Activated CD8-positive, alpha-beta memory T cell treated with anti-CD3 and anti-CD28 coated beads for 1 hour (primary cell): ENCODE results near the gene IL16.
"Not testable (repeated sequence)": the region's sequence is repeated elsewhere in the genome, so short reads cannot be mapped to it uniquely, and the experiment has no call there.

Experiments used
- DNase-seq, 2 donors: peaks; one replicate each; pipeline ENCODE4 v3.0.0-alpha.2; 2020; ENCODE audit warnings: low read depth in 1 of 2; ENCODE audit errors: extremely low read depth in 1 of 2

Gene IL16

DNA sequence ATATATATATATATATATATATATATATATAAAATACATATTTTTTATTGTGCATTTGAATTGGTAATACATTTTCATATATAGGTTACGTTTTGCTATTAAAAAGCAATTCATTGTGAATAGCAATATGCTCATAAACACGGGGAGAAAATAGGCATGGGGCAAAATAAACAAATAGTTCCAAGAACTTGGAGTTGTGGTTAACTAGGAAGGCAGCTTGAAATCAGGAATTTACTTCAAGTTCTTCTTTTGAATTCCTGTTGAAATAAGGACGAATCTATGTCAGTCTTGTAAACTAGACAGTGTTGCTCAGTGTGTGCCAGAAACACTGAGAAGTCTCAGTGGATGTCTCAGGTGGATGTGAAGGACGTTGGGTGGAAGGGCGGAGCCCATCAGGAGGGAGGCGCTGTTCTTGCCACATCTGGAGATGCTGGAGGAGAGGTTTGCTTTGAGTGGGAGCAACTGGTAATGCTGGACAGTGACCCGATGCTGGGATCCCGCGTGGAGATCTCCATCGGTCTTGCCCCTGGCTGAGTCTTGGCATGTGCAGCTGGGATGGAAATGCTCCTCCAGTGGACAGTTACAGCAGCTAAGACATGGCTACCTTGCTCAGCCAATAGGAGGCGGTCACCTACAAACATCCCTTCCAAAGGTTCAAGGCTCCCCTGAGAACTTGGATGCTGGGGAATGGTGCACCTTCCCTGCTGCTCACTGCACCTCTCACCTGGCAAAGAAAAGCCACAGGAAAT is 2.5 kb downstream of the IL16 start:
- no peak for DNase-seq

DNA sequence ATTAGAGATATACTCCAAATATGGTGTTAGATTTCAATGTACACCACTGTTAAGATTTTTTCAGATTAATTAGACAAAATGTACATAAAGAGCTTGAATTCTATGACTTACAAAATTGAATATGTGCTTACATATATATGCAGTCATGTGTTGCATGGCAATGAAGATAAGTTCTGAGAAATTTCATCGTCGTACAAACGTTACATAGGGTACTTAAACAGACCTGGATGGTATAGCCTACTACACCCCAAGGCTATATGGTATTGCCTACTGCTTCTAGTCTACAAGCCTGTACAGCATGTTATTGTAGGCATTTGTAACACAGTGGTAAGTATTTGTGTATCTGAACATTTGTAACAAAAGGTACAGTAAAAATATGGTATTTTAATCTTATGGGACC is 9.3 kb downstream of the IL16 start:
- no peak for DNase-seq

DNA sequence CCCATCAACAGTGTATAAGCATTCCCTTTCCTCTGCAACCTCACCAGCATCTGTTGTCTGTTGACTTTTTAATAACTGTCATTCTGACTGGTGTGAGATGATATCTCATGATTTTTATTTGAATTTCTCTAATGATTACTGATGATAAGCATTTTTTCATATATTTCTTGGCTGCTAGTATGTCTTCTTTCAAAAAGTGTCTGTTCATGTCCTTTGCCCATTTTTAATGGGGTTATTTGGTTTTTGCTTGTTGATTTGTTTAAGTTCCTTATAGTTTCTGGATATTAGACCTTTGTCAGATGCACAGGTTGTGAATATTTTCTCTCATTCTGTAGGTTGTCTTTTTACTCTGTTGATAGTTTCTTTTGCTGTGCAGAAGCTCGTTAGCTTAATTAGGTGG is 11.3 kb downstream of the IL16 start:
- DNase-seq: not testable (repeated sequence)

DNA sequence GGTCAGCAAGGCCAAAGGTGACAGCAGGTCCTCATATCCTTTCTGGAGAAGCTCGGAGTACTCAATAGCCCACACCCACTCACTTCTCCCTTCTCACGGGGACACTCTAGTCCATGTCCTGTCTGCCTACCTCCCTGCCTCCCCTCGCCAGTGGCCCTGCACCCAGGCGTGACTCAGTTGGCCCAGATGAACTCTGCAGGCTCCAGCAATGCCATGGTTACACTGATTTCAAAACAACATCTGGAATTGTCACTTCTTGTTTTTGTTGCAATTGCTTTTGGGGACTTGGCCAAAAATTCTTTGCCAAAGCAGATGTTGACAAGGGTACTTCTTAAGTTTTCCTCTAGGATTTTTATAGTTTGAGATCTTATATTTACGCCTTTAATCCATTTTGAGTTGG is 13.0 kb downstream of the IL16 start:
- DNase-seq: no peak

DNA sequence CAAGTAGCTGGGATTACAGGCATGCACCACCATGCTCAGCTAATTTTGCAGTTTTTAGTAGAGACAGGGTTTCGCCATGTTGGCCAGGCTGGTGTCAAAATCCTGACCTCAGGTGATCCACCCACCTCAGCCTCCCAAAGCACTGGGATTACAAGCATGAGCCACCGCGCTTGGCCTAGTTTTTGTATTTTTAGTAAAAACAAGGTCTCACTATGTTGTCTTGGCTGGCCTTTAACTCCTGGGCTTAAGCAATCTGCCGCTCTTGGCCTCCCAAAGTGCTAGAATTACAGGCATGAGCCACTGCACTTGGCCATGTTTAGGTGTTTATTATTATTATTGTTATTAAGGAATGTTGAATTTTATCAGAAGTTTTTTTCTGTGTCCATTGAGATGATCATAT is 14.7 kb downstream of the IL16 start:
- DNase-seq: no peak

DNA sequence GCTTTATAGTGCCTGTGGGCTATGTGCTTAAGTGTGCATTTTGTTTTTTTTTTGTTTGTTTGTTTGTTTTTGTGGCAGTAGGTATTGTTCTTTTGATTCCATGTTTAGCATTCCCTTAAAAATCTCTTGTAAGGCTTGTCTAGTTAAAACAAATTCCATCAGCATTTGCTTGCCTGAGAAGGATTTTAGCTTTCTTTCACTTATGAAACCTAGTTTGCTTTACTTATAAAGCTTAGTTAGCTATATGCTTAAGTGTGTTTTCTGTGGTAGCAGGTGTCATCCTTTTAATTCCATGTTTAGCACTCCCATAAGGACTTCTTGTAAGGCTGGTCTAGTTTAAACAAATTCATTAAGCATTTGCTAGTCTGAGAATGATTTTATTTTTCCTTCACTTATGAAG is 17.3 kb downstream of the IL16 start:
- no peak for DNase-seq

DNA sequence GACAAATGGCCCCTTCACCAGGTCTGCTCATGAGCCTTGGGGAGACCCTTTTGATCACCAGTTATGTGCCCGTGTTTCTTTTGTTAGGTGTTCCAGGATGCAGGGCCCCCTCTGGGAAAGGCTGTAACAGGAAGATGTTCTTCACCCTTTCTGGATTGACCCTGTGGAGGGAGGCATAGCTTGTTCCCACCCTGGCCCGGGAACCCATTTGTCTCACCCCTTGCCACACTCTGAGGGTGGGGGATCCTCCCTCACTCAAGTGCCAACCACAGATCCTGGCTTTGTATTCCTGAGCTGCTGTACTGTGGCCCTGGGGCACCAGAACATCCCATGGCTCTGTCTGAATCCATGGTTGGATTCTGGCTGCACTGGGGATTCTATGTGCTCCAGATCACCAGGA is 18.9 kb downstream of the IL16 start:
- no peak for DNase-seq

DNA sequence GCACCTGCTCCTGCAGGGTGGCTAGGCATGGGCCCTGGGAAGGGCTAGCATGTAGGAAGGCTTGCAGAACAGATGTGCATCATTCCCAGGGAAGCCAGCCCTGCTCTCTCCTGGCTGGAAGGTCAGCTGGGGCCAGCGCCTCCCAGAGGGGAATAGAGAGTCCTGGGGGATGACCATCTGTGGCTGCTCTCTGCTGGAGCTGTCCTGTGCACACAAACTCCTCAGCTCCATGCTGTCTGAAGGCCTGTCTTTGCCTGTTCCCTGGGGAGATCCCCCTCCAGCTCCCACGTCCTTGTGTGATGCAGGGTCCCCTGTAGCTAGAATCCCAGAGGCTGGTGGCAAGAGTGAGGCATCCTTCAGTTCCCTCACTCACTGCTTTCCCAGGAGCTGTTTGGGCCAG is 19.3 kb downstream of the IL16 start:
- no peak for DNase-seq

DNA sequence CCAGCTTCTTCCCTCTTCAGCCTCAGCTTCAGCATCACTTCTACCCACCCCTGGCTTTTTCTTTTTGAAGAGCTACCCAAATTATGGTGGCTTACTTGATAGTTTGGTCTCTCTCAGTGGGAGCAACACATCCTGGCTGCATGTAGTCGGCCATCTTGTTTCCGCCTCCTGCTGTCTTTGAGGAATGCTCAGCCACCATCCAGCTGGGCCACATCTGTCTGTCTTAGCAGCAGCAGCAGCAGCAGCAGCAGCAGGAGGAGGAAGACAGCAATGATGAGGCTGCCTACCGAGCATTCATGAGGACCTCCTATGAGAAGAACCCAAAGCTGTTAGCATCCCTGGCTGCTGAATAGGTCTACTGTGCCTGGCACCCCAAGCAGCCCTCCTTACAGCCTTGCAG is 19.7 kb downstream of the IL16 start:
- DNase-seq: no peak

DNA sequence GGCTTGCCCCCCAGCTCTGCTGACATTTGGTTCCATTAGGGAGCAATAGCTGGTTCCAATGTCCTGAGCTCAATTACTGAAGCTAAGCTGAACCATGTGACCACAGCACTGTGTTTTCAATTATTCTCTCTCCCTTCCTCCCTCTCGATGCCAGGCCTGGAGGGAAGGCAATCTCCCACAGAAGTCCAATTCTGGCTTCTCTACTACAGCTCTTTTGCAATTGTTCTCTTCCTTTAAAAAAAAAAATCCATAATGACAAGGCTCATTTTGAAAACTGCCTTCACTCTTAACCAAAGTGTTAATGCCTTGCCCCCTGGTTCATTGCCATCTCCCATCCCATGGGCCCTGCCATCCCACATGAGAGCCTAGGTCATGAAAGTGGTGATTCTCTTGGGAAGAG is 24.8 kb downstream of the IL16 start:
- no peak for DNase-seq

DNA sequence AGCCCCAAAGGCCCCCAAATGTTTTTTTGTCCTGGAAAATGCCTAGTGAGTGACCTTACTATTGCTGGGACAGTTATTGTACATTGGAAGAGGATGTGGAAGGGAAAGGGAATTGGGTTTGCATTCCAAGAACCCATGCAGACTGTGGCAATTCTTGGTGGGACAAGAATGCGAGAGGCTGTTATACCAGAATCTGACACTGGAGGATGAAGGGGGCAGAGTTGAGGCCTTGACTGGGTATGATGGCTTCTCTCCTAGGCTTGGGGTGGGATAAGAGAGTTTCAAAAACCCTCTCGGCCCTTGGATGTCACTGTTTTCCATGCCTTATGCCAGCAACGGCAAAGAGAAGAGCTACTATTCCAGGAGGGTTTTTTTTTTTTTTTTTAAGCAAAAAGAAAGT is 25.3 kb downstream of the IL16 start:
- no peak for DNase-seq

DNA sequence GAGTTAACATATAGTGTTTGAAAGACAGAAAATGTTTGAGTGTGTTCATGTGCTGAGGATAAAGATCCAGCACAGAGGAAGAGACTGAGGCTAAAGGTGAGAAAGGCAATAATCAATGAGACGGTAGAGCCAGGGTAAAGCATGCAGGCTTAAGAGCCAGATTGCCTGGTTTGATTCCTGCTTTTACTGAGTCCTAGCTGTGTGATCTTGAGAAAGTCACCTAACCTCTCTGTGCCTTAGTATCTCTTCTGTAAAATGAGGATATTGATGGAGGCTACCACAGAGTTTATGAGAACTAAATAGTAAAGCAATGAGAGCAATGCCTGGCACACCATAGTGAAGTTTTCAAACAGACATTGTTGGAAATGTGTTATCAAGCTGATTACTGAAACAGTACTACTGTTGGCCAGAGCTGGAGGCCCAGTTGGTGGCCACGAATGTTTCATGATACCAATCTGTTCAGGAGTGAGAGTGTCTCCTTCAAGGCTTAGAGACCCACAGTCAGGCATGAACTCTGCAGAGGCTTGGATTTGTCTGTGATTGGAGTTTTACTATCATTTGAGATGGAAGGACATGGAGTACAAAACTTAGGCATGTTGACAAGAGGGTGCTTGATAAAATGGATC is 26.8 kb downstream of the IL16 start:
- no peak for DNase-seq

DNA sequence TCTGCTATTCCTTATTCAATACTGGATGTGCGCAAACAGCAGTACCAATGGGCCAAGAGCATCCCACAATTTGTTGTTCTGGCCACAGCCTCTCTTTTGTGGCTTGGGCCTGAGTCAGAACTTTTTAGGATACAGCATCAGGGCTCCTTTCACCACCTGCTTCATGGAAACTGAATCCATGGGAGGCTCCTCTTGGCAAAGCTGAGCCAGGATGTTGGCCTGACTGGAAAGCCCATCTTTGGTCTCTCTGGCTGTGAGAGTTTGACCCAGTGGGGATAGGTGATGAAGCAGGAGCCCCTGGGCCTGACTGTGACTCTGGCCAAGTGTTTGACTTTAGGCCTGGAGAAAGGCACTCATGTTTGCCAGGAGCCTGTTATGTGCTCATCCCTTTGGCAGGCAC is 27.6 kb downstream of the IL16 start:
- DNase-seq: no peak

DNA sequence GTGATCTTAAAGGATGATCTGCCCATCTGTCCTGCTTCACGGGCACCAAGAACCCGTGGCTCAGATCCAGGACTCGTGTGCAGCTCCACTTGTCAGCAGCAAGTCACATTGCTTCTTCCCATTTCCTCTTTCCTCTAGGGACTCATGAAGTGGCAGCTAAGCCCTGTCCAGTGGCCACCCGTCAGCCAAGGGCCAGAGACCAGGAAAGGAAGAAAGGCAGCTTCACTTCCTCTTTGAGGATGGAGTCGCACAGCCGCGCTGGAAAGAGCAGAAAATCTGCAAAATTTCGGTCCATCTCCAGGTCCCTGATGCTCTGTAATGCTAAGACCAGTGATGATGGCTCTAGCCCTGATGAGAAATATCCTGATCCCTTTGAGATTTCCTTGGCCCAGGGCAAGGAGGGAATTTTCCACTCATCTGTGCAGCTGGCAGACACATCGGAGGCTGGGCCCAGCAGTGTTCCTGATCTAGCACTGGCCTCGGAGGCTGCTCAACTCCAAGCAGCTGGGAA is 28.5 kb downstream of the IL16 start:
- no peak for DNase-seq

DNA sequence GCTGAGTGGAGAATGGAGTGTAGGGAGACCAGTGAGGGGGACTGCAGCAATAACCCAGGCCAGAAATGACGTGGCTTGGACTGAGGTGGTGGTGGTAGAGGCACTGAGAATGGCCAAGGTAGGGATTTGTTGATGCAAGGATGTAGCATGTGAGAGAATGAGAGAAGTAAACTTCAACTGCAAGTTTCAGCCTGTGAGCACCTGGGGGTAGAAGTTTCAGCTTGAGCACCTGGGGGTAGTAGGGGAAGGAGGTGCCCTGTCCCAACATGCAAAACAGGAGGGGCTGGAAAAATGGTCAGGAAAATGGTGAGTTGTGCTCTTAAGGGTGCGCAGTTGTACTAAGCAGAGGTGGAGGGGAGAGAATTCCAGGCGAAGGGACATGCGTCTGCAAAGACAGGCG is 31.0 kb downstream of the IL16 start:
- DNase-seq: no peak

DNA sequence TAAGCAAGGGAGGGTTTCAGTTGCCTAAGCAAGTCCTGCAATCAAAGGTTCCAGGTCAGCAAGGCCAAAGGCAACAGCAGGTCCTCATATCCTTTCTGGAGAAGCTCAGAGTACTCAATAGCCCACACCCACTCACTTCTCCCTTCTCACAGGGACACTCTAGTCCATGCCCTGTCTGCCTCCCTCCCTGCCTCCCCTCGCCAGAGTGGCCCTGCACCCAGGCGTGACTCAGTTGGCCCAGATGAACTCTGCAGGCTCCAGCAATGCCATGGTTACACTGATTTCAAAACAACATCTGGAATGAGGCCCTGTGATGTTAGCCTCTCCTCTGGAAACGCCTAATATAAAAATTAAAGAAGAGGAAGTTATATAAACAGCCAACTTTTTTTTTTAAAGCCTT is 32.9 kb downstream of the IL16 start:
- DNase-seq: no peak

DNA sequence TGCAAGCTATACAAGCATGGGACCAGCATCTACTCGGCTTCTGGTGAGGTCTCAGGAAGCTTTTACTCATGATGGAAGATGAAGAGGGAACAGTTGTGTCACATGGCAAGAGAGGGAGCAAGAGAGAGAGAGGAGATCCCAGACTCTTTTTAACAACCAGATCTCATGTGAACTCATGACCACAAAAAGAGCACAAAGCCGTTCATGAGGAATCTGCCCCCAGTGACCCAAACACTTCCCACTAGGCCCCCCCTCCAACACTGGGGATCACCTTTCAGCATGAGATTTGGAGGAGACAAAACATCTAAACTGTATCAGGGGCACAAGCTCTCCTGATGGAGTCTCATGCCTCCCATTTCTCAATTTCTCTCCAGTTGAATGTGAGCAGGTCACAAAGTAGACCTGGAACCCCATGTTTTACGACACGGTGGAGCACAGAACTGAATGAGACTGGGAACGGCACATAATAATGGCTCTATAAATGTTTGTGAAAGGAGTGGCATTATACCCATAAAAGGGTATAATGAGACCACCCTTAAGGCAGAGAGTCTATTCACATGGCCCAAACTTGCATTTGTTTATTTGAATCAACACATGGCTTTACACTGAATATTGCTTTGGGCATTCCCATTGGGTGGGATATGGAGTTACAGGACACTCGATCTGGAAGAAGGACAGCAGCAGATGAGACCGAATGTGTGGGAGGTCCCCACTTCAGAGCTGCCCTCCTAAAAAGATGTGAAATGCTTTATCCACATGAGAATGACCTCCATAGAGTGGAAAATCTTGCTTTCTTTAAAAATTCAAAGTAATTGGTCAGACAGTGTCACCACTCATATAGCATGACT is 38.8 kb downstream of the IL16 start:
- DNase-seq: no peak

DNA sequence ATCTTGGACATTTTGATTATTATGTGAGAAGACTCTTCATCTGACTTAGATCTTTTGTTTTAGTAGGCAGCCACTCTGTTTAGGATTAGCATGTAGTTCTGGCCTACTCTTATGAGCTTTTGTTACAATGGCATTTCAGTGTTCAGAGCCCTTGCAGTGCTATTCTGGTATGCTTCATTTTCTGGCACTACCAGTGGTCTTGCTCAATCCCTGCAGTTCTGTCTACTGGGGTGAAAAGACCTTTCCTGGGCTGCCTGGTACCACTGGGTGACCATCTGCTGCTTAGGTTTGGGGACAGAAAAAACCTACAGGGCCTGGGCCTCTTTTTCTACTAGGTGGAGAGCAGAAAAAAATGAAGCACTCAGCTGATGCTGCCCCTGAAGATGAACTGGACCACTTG is 42.5 kb downstream of the IL16 start:
- no peak for DNase-seq

DNA sequence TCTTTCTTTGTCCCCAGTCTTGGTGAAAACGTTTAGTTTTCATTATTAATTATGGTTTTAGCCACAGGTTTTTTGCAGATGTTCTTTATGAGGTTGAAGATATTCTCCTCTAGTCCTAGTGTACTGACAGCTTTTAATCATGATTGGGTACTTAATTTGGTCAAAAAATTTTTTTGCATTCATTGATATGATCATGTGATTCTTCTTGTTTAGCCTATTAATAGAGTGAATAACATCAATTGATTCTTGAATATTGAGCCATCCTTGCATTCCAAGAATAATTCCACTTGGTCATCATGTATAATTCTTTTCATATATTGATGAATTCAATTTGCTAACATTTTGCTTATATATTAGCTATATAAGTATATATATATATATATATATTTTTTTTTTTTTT is 46.1 kb downstream of the IL16 start:
- DNase-seq: no peak

DNA sequence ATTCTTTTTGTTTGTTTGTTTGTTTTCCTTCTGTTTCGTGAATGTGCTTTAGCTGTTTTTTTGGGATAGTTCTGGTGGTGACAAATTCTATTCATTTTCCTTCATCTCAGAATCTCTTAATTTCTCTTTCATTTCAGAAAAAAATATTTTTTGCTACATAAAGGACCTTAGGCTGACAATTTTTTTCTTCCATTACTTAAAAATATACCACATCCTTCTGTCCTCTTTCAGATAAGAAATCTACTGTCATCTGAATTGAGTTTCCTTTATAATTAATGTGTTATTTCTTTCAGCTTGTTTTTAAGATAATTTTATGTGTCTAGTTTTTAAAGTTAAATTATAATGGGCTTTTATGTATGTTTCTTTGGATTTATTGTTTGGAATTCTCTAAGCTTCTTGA is 47.6 kb downstream of the IL16 start:
- DNase-seq: no peak

DNA sequence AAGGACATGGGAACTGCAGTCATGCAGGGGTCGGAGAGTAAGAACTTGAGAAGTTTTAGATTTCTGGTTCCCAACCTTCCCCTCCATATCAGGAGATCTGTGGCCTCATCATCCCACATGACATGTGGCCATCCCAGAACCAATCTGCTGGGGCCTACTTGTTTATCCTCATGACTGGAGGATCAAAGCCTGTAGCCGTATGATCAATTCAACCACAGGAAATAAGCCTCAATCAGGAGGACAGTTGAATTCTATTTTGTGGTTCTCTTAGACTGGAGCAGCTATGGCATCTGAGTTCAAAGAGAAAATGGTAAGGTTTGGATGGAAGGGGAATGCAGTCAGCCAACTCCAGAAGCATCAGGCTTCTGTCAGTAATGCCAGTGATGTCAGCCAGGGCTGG is 57.2 kb downstream of the IL16 start:
- DNase-seq: no peak
